Body of pancreas (tissue), 4 donors: Measurements from ENCODE around the gene PTPA.

Experiments
- CTCF ChIP-seq, 7 experiments: fragments of 450-650 bp in 4 of 7; fragments of 200-600 bp in 3 of 7; sonication (generic) in 3 of 7; IDR thresholded peaks; one replicate each; pipeline ENCODE4 v1.5.1; 2016 to 2019; ENCODE audit warnings: antibody characterized with exemption in 7 of 7
- POLR2A ChIP-seq, 3 donors: fragments of 450-650 bp; IDR thresholded peaks; one replicate each; pipeline ENCODE4 v1.6.1; 2016; ENCODE audit warnings: antibody characterized with exemption in 3 of 3, mild to moderate bottlenecking in 2 of 3

DNA sequence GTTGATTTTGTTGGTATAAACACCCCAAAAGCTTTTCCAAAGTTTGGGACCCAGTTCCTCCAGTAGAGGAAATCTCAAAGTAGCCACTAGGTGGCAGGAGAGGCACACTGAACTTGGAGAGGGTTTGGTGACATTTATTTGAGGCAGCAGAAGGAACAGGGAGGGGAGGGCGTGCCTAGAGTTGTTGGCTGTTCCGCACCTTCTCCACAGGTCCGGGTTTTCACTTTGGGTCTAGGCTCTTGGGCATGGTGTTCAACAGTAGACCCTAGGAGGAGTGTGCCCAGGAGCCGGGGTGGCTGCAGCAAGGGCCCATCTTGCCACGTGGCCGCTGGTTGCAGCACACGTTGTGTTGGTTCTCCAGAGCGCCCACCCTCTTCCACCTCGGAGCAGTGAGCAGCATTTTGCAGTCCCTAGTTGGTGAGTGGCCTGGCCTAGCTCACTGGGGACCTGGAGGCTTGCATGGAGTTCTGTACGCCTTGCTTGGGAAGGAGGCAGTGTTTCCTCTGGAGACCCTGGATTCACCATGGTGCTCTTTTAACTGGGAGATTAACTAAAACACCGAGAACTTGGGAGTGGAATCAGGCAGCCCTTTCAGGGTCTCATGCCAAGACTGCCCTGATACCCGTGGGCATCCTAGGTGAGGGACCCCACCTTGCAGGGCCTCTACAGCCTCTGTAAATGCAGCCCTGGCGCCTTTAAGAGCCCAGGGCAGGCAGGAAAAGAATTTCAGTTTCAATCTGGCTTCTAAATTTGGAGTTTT, 28.2 kb downstream of the PTPA start:
- TF ChIP-seq CTCF (IDR thresholded peaks at IDR 0.05): peak; percentile 86 to 98 (median 96)
- TF ChIP-seq POLR2A (IDR thresholded peaks at IDR 0.05): no peak
